ENCODE results near the gene APLP1. TPM values are rescaled to one million over a fixed set of nuclear protein-coding genes. Genes with fewer than 3 reads are reported as not detected.
A peak's percentile ranks its signal among the peaks of the same experiment; 100 is the strongest.

APLP1 gene
- total RNA-seq, 1 experiment from 2014 or later: 15.5 TPM

GRCh38 chr19:35856546-35857149 is 11.7 kb upstream of the APLP1 start, which contains the start of gene KIRREL2:
Gene KIRREL2, plus strand, starts transcription at chr19:35856911. Its CDS starts 209 bp downstream, at chr19:35857120.
- H3K27me3 Mint-ChIP-seq (ENCODE audit: low read depth): peaks cover 90% of the 10 kb centered on the region
- ATAC-seq: peak; percentile 9
- ChIA-PET POLR2A (interaction anchor here (0.6 to 1.7 kb wide), 4 partner anchors 12 to 1551 kb away, joined by 3 to 8 read pairs (median 5); partner anchors contain the start of gene APLP1), CTCF (interaction anchor here (0.6 to 1.7 kb wide), 14 partner anchors 10 to 299 kb away, joined by 3 to 16 read pairs (median 3); partner anchors contain the start of genes ARHGAP33, LIN37, PSENEN and U2AF1L4)
- peak; percentile 72 for DNase-seq (ENCODE audit: low spot score)
- no peaks in the 10 kb centered on the region for H3K9me3 Mint-ChIP-seq
- H3K27ac Mint-ChIP-seq: no peak within 1 kb of the TSS
- TF ChIP-seq E2F5 (CRISPR knock-in tag; IDR thresholded peaks at IDR 0.05) (peak; percentile 56; the same call in 1 of the 2 replicates), EMX1 (CRISPR knock-in tag; IDR thresholded peaks at IDR 0.05) (no peak), SP1 (CRISPR knock-in tag; conservative IDR thresholded peaks at IDR 0.05) (peak; percentile 36; the same call in 1 of the 2 replicates), TCF7 (CRISPR knock-in tag; IDR thresholded peaks at IDR 0.05; ENCODE audit: low read depth) (no peak), USF1 (CRISPR knock-in tag; IDR thresholded peaks at IDR 0.05) (no peak), E2F4 (CRISPR knock-in tag; IDR thresholded peaks at IDR 0.05; ENCODE audit: borderline replicate concordance, low read depth) (no peak)
- no peaks in the 10 kb centered on the region for H3K36me3 Mint-ChIP-seq
- H3K4me3 Mint-ChIP-seq: peak within 1 kb of the TSS; percentile 91
- peaks cover 32% of the 10 kb centered on the region for H3K4me1 Mint-ChIP-seq

GRCh38 chr19:35858311-35858710 is 10.1 kb upstream of the APLP1 start:
- ATAC-seq (no peak), DNase-seq (ENCODE audit: low spot score) (no peak)
- Mint-ChIP-seq H3K27me3 (ENCODE audit: low read depth) (peaks cover 93% of the 10 kb centered on the region), H3K4me3 (peak overlapping the region; percentile 32), H3K27ac (no peak overlapping the region), H3K4me1 (peaks cover 28% of the 10 kb centered on the region), H3K9me3 (no peaks in the 10 kb centered on the region), H3K36me3 (no peaks in the 10 kb centered on the region)
- ChIA-PET CTCF (interaction anchor here (0.7 kb wide), 1 partner anchor 12 kb away, joined by 5 read pairs; no protein-coding TSS in a partner anchor), POLR2A (no interaction called here)
- no peak for TF ChIP-seq HMGA2 (CRISPR knock-in tag; IDR thresholded peaks at IDR 0.05)
- TF ChIP-seq IRF2 (CRISPR knock-in tag; IDR thresholded peaks at IDR 0.05; ENCODE audit: borderline replicate concordance, low read depth): no peak
- TF ChIP-seq FOXK1 (CRISPR knock-in tag; IDR thresholded peaks at IDR 0.05): no peak
- TF ChIP-seq ELF4 (CRISPR knock-in tag; IDR thresholded peaks at IDR 0.05; ENCODE audit: low read depth): no peak
- no peak for TF ChIP-seq ZNF423 (CRISPR knock-in tag; IDR thresholded peaks at IDR 0.05)
- no peak for TF ChIP-seq PRRX2 (CRISPR knock-in tag; IDR thresholded peaks at IDR 0.05)
- no peak for TF ChIP-seq ZNF396 (CRISPR knock-in tag; IDR thresholded peaks at IDR 0.05; ENCODE audit: borderline replicate concordance)
- TF ChIP-seq ATF1 (CRISPR knock-in tag; IDR thresholded peaks at IDR 0.05): no peak
- no peak for TF ChIP-seq SMAD4 (CRISPR knock-in tag; IDR thresholded peaks at IDR 0.05)
- TF ChIP-seq ATF2 (CRISPR knock-in tag; IDR thresholded peaks at IDR 0.05; ENCODE audit: borderline replicate concordance, low read depth): no peak
- no peak for TF ChIP-seq CREB1 (CRISPR knock-in tag; IDR thresholded peaks at IDR 0.05)
- no peak for TF ChIP-seq ARID4B (CRISPR knock-in tag; IDR thresholded peaks at IDR 0.05; ENCODE audit: borderline replicate concordance)
- TF ChIP-seq ZNF138 (CRISPR knock-in tag; conservative IDR thresholded peaks at IDR 0.05): no peak
- no peak for TF ChIP-seq TCF7 (CRISPR knock-in tag; IDR thresholded peaks at IDR 0.05; ENCODE audit: low read depth)
- no peak for TF ChIP-seq PRDM15 (CRISPR knock-in tag; IDR thresholded peaks at IDR 0.05)
- no peak for TF ChIP-seq FOXP1 (CRISPR knock-in tag; IDR thresholded peaks at IDR 0.05; ENCODE audit: borderline replicate concordance)

All from WTC11 (cell line).